Ovary (tissue), 9 donors: ENCODE results near the gene THSD7A. TPM values are rescaled to one million over a fixed set of nuclear protein-coding genes. Genes with fewer than 3 reads are reported as not detected.

Source experiments
- DNase-seq, 5 donors: peaks; one replicate each; pipeline ENCODE4 v3.0.0-alpha.2; 2019 to 2020
- H3K27ac ChIP-seq, 2 donors: fragments of 200-600 bp; one replicate each; pipeline versions ENCODE4 v1.5.1 to v1.8.0; 2019 to 2022
- H3K27me3 ChIP-seq: fragments of 200-600 bp; one replicate; pipeline ENCODE4 v1.8.0; 2022
- H3K36me3 ChIP-seq: fragments of 200-600 bp; sonication (generic); one replicate; pipeline ENCODE4 v1.5.1; 2019
- H3K4me1 ChIP-seq: one replicate; pipeline ENCODE4 v1.8.1; 2013; ENCODE audit warnings: mild to moderate bottlenecking, moderate library complexity; ENCODE audit not compliant: insufficient read depth
- H3K4me3 ChIP-seq: fragments of 200-600 bp; sonication (generic); one replicate; pipeline ENCODE4 v1.5.1; 2017
- H3K9me3 ChIP-seq, 2 donors: fragments of 200-600 bp in 1 of 2; sonication (generic) in 1 of 2; one replicate each; pipeline versions ENCODE4 v1.5.1 to v1.8.1; 2013 to 2019; ENCODE audit warnings: mild to moderate bottlenecking in 1 of 2, moderate library complexity in 1 of 2
- CTCF ChIP-seq, 3 donors: fragments of 450-650 bp in 2 of 3; fragments of 200-600 bp in 1 of 3; IDR thresholded peaks; one replicate each; pipeline versions ENCODE4 v1.5.1 to v1.8.0; 2016 to 2022; ENCODE audit warnings: antibody characterized with exemption in 3 of 3, mild to moderate bottlenecking in 1 of 3
- EP300 ChIP-seq: sonication (generic); formaldehyde crosslinking; IDR thresholded peaks from one replicate; pipeline ENCODE4 v1.6.1; 2017; ENCODE audit warnings: antibody characterized with exemption
- POLR2A ChIP-seq: fragments of 450-650 bp; IDR thresholded peaks from one replicate; pipeline ENCODE4 v1.6.1; 2017; ENCODE audit warnings: antibody characterized with exemption, mild to moderate bottlenecking, moderate library complexity
- WGBS, 3 donors: extraction: QIAGEN DNeasy Blood & Tissue Kit in 1 of 3; methylation state at CpG; one replicate each; pipeline versions ENCODE4 v1.1.5 to v1.1.7; 2013 to 2017; 5-methylcytosine and 5-hydroxymethylcytosine counted together
- intact Hi-C, 4 donors: fragments of 100-400 bp; cut with DNase I; formaldehyde crosslinking; loops; one replicate each; pipeline versions ENCODE4 v1.11.0 to v1.15.1; 2022 to 2023
- polyA plus RNA-seq, 2 donors: library from polyadenylated mRNA; stranded (reverse); fragments of 200-250 nt in 1 of 2; fragments of 350-450 nt in 1 of 2; fragmentation: Illumina TruSeq in 1 of 2; extraction: RNeasy Lipid Tissue Mini Kit (QIAGEN cat#74804) in 1 of 2; gene quantifications; one replicate each; pipeline ENCODE4 v1.2.3, GENCODE V29; 2013 to 2014
- total RNA-seq, 7 donors: library from RNA; depleted of rRNA in 2 of 7; stranded (reverse); fragments of >200 nt in 2 of 7; fragmentation: NEBNext Ultra II Directional in 3 of 7; extraction: Animal tissue kit (Norgen Biotek cat#: 25700) in 3 of 7; gene quantifications; one replicate each; pipeline versions ENCODE4 v1.1.0 to v1.2.4, GENCODE V29; 2016 to 2023
- donor health status: DM: no; HTN: no; CAD: no; lungs with moderate emphysema.
- donor health status: DM: no; HTN: no; CAD: no.
- donor health status: Bipolar disorder and iron deficiency.
- donor health status: DM: yes; HTN: yes; CAD: no.
- donor health status: DM: no; HTN: no; CAD: no.
- donor health status: DM: yes; HTN: yes; CAD: no.

The THSD7A gene
- total and polyA plus RNA-seq, 9 donors: 1.8 to 12.1 (median 3.6) TPM

GRCh38 chr7:11675163-11675562 lies 156.8 kb downstream of the THSD7A start:
- no peak for DNase-seq
- WGBS, 3 donors: 95 to 97% (median 95%) methylated on average over 5 of the region's 5 CpGs

GRCh38 chr7:11668727-11669126 lies 163.3 kb downstream of the THSD7A start:
- H3K27ac ChIP-seq: no peak overlapping the region
- no peaks in the 10 kb centered on the region for H3K27me3 ChIP-seq
- TF ChIP-seq EP300 (no peak), POLR2A (no peak), CTCF (IDR thresholded peaks at IDR 0.05) (no peak)
- H3K9me3 ChIP-seq: no peaks in the 10 kb centered on the region
- DNase-seq: no peak
- no peak overlapping the region for H3K4me3 ChIP-seq
- intact Hi-C loops: no loop called here
- no peaks in the 10 kb centered on the region for H3K4me1 ChIP-seq
- 68 to 71% (median 68%) methylated on average over 4 of the region's 4 CpGs for WGBS, 3 donors
- no peaks in the 10 kb centered on the region for H3K36me3 ChIP-seq

More at GRCh38 chr7:11675163-11675562, 156.8 kb downstream of the THSD7A start:
- TF ChIP-seq CTCF (IDR thresholded peaks at IDR 0.05): no peak
- TF ChIP-seq POLR2A: no peak
- TF ChIP-seq EP300: no peak
- no peak overlapping the region for H3K27ac ChIP-seq
- intact Hi-C loops: no loop called here
- H3K27me3 ChIP-seq: no peaks in the 10 kb centered on the region
- H3K4me3 ChIP-seq: no peak overlapping the region
- no peaks in the 10 kb centered on the region for H3K4me1 ChIP-seq
- H3K36me3 ChIP-seq: no peaks in the 10 kb centered on the region
- no peaks in the 10 kb centered on the region for H3K9me3 ChIP-seq

- DNase-seq: no peak
- TF ChIP-seq CTCF (IDR thresholded peaks at IDR 0.05) (no peak), EP300 (no peak), POLR2A (no peak)
- Histone ChIP-seq H3K4me3 (no peak overlapping the region), H3K27me3 (no peaks in the 10 kb centered on the region), H3K4me1 (no peaks in the 10 kb centered on the region), H3K9me3 (no peaks in the 10 kb centered on the region), H3K27ac (no peak overlapping the region), H3K36me3 (no peaks in the 10 kb centered on the region)
- intact Hi-C loops: no loop called here
- WGBS, 3 donors: 79 to 86% (median 79%) methylated on average over 2 of the region's 2 CpGs
These were observed 164.2 kb downstream of the THSD7A start for GRCh38 chr7:11667810-11668185.

- WGBS, 3 donors: 62 to 73% (median 63%) methylated on average over 7 of the region's 7 CpGs
- no peak for DNase-seq
- Histone ChIP-seq H3K4me1 (no peaks in the 10 kb centered on the region), H3K9me3 (no peaks in the 10 kb centered on the region), H3K36me3 (no peaks in the 10 kb centered on the region), H3K4me3 (no peak overlapping the region), H3K27me3 (no peaks in the 10 kb centered on the region), H3K27ac (no peak overlapping the region)
- TF ChIP-seq EP300 (no peak), CTCF (IDR thresholded peaks at IDR 0.05) (no peak), POLR2A (no peak)
- intact Hi-C loops: no loop called here
These were observed 164.8 kb downstream of the THSD7A start for GRCh38 chr7:11667071-11667809.
